ENCODE measurements around the gene NCAPH2. TPM values are rescaled to one million over a fixed set of nuclear protein-coding genes. Genes with fewer than 3 reads are reported as not detected.
"Not testable (repeated sequence)": the region's sequence is repeated elsewhere in the genome, so short reads cannot be mapped to it uniquely, and the experiment has no call there.

Gene NCAPH2
- total RNA-seq, 1 donor from 2014 or later = 45.7 TPM

- Histone ChIP-seq H3K27ac (no peak overlapping the region), H3K9me3 (no peaks in the 10 kb centered on the region), H3K4me1 (peaks cover 40% of the 10 kb centered on the region), H3K36me3 (no peaks in the 10 kb centered on the region), H3K4me3 (no peak overlapping the region), H3K27me3 (no peaks in the 10 kb centered on the region)
- DNase-seq (ENCODE audit: extremely low spot score in 2 of 2) = no peak
- TF ChIP-seq POLR2AphosphoS5 (IDR thresholded peaks at IDR 0.05; ENCODE audit: insufficient read depth in 1 of 2, low read depth in 1 of 2) (no peak), CTCF (IDR thresholded peaks at IDR 0.05) (no peak), POLR2A (IDR thresholded peaks at IDR 0.05) (no peak)
- intact Hi-C loops (cut with DNase I) = no loop called here
These were observed 28.2 kb downstream of the NCAPH2 start for GRCh38 chr22:50536226-50536625.

- no peak for TF ChIP-seq CTCF (IDR thresholded peaks at IDR 0.05)
- no peak for TF ChIP-seq POLR2A (IDR thresholded peaks at IDR 0.05)
- no peak for TF ChIP-seq POLR2AphosphoS5 (IDR thresholded peaks at IDR 0.05; ENCODE audit: insufficient read depth in 1 of 2, low read depth in 1 of 2)
- H3K4me3 ChIP-seq = no peak overlapping the region
- no peaks in the 10 kb centered on the region for H3K36me3 ChIP-seq
- intact Hi-C loops (cut with DNase I) = no loop called here
- H3K27ac ChIP-seq = peak overlapping the region; percentile 96
- DNase-seq (ENCODE audit: extremely low spot score in 2 of 2) = no peak
- H3K27me3 ChIP-seq = no peaks in the 10 kb centered on the region
- no peaks in the 10 kb centered on the region for H3K9me3 ChIP-seq
- peaks cover 37% of the 10 kb centered on the region for H3K4me1 ChIP-seq
These were observed 29.7 kb downstream of the NCAPH2 start for GRCh38 chr22:50537765-50538164.

GRCh38 chr22:50540381-50540780, 32.4 kb downstream of the NCAPH2 start:
- no peak overlapping the region for H3K4me3 ChIP-seq
- H3K36me3 ChIP-seq = no peaks in the 10 kb centered on the region
- peaks cover 52% of the 10 kb centered on the region for H3K4me1 ChIP-seq
- no peak for DNase-seq (ENCODE audit: extremely low spot score in 2 of 2)
- intact Hi-C loops (cut with DNase I) = loop anchor here (5.0 kb wide), 1 partner anchor 42 kb away; the partner anchor contains the start of gene CHKB
- H3K9me3 ChIP-seq = no peaks in the 10 kb centered on the region
- TF ChIP-seq POLR2A (IDR thresholded peaks at IDR 0.05) (no peak), CTCF (IDR thresholded peaks at IDR 0.05) (no peak), POLR2AphosphoS5 (IDR thresholded peaks at IDR 0.05; ENCODE audit: insufficient read depth in 1 of 2, low read depth in 1 of 2) (no peak)
- peak overlapping the region; percentile 96 for H3K27ac ChIP-seq
- H3K27me3 ChIP-seq = no peaks in the 10 kb centered on the region

GRCh38 chr22:50541667-50542026, 33.6 kb downstream of the NCAPH2 start:
- not testable (repeated sequence) for DNase-seq (ENCODE audit: extremely low spot score in 2 of 2); H3K27me3 ChIP-seq; H3K4me3 ChIP-seq; H3K9me3 ChIP-seq; H3K36me3 ChIP-seq
- Histone ChIP-seq H3K4me1 (peaks cover 52% of the 10 kb centered on the region), H3K27ac (peak overlapping the region; percentile 96)
- intact Hi-C loops (cut with DNase I) = loop anchor here (5.0 kb wide), 1 partner anchor 41 kb away; the partner anchor contains the start of gene CHKB
- TF ChIP-seq POLR2AphosphoS5 (IDR thresholded peaks at IDR 0.05; ENCODE audit: insufficient read depth in 1 of 2, low read depth in 1 of 2) = peak in 1 of 2 donors; percentile 75

- Histone ChIP-seq H3K9me3 (no peaks in the 10 kb centered on the region), H3K36me3 (no peaks in the 10 kb centered on the region), H3K4me3 (no peak overlapping the region), H3K27me3 (no peaks in the 10 kb centered on the region), H3K27ac (peak overlapping the region; percentile 96), H3K4me1 (peaks cover 52% of the 10 kb centered on the region)
- DNase-seq (ENCODE audit: extremely low spot score in 2 of 2) = no peak
- TF ChIP-seq POLR2A (IDR thresholded peaks at IDR 0.05) (no peak), POLR2AphosphoS5 (IDR thresholded peaks at IDR 0.05; ENCODE audit: insufficient read depth in 1 of 2, low read depth in 1 of 2) (peak in 1 of 2 donors; percentile 40)
- intact Hi-C loops (cut with DNase I) = loop anchor here (5.0 kb wide), 1 partner anchor 40 kb away; the partner anchor contains the start of gene CHKB
These were observed 34.4 kb downstream of the NCAPH2 start for GRCh38 chr22:50542416-50542927.

- no peaks in the 10 kb centered on the region for H3K36me3 ChIP-seq
- peak in 2 of 3 experiments; percentile 26 for TF ChIP-seq CTCF (IDR thresholded peaks at IDR 0.05)
- no peak for TF ChIP-seq POLR2A (IDR thresholded peaks at IDR 0.05)
- peak in 1 of 2 donors; percentile 12 for TF ChIP-seq POLR2AphosphoS5 (IDR thresholded peaks at IDR 0.05; ENCODE audit: insufficient read depth in 1 of 2, low read depth in 1 of 2)
- H3K9me3 ChIP-seq = no peaks in the 10 kb centered on the region
- intact Hi-C loops (cut with DNase I) = loop anchor here (5.0 kb wide), 1 partner anchor 38 kb away; the partner anchor contains the start of gene CHKB
- peaks cover 7% of the 10 kb centered on the region for H3K27me3 ChIP-seq
- DNase-seq (ENCODE audit: extremely low spot score in 2 of 2) = no peak
- H3K27ac ChIP-seq = peak overlapping the region; percentile 72
- peak overlapping the region; percentile 1 to 27 for H3K4me3 ChIP-seq
- H3K4me1 ChIP-seq = peaks cover 47% of the 10 kb centered on the region
These were observed 36.2 kb downstream of the NCAPH2 start for GRCh38 chr22:50544078-50544745.
